Anterior cingulate cortex (tissue), 58 donors: Measurements from ENCODE around the gene FABP6.
"Not testable (repeated sequence)": the region's sequence is repeated elsewhere in the genome, so short reads cannot be mapped to it uniquely, and the experiment has no call there.

Experiments used
- DNase-seq, 58 donors: peaks; one replicate each; lab custom pipeline; 2025; lab: John Stamatoyannopoulos, UW

The FABP6 gene

DNA sequence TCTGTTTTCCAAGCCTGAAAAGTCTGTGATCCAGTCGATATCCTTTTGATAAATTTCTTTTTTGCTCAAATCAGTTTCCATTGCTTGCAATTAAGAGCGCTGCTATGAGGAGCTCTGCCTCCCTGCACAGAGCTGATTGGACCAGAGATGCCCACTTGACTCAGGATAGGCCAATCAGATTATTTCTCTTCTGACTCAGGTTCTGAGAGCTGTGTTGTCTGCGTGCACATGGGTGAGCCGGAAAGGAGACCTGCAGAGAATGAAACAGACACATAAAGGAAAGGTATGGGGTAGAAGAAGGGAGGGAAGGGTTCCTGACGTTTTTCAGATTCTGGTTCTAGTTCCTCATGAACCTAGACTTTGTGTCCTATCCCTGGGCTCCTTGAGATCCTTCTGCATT, 15.8 kb upstream of the FABP6 start:
- DNase-seq, result peak in 3 of 58 donors; percentile 1 to 10 (median 2)

DNA sequence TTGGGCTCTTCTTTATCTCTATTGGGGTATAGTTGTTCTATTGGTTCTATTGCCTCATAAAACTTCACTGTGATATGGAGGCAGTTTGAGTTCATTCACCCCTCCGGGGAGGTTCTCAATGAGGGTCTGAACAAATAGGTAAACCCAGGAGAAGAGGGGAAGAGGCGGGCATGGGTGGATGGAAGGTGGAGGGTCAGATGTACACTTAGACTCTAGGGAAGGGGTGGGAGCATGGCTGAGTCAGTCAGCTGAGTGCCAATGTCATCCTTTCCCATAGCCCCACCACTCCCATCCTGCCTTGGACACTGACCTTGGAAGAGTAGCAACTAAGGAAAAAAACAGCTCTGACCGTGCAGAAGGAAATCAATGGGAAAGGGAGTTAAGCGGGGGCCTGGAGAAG, 9.9 kb upstream of the FABP6 start:
- DNase-seq, result no peak

DNA sequence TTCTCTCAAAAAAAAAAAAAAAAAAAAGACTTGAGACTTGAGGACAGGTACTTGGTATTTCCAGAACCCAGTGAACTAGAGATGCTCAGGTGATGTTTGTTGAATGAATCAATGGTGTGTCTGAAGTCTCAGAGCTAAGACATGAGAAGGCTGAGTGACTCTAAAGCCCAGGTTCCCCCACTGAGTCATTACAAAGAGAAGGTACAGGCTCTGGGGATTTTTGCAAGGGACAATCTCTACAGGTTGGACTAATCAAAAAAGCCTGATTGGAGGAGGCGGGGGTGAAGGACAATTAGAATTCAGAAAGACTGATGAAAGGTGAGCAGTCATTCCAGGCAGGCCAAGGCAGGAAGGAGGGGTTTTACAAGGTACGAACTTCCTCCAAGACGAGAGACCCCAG, 8.2 kb upstream of the FABP6 start:
- no peak for DNase-seq

DNA sequence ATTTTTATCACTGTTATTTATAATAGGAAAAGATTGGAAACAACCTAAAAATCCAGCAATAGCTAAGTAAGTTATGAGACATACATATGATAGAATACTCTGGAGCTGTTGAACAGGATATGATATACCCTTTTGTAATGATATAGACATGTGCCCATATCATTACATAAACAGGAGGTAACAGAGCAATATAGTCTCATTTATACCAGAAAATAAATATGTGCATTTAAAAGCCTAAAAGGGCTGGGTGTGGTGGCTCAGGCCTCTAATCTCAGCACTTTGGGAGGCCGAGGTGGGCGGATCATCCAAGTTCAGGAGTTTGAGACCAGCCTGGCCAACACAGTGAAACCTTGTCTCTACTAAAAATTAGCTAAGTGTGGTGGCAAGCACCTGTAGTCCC, 2.3 kb upstream of the FABP6 start:
- DNase-seq, result no peak

DNA sequence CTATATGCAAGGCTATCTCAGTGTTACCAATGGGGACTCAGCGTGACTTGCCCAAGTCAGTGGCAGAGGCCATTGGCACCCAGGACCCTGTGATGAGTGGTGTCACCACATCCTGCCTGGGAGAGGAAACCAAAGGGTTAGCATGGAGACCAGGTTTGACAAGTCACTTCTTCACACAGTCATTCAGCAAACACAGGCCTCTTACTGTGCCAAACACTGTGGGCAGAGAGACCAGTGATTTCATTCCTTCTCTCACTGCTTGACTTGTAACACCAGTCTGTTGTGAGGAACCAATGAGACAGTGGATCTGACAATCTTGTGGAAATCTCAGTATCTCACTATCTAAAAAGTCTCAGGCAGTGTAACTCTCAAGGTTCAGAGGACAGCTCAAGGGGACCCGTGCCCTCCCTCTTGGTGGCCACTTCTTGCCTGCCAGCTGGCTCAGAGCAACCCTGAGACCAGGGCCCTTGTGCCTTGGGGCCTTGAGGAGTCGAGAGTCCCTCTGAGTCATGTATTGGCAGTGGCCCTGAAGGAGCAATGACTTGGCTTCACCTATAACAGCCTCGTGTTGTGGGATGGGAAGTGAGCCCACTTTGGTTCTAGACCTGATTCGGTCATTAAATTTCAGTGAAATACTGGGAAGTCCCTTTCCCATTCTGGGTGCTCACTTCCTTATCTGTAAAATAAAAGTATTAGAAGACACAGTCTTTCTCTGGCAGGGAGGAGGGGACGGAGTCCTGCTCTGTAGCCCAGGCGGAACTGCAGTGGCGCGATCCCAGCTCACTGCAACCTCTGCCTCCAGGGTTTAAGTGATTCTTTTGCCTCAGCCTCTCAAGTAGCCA, 1.6 kb downstream of the FABP6 start:
- DNase-seq, result peak in 3 of 58 donors; percentile 6 to 33 (median 11)

DNA sequence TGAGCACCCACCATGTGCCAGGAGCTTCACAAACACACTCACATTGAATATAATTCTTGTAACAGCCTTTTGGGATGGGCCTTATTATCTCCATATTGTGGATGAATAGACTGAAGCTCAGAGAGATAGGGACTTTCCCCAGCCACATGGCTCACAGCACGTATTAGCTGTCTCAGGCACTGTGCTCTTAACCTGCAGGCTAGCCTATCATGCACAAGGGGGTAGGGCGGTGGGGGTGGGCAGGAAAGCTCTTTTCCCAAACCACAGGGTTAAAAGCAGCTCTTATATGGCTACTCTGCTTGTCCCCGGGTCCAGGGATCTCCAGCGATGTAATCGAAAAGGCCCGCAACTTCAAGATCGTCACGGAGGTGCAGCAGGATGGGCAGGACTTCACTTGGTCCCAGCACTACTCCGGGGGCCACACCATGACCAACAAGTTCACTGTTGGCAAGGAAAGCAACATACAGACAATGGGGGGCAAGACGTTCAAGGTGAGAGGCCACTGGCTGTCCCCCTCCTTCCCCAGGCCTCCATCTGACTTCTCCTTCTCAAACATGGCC, 2.6 kb downstream of the FABP6 start:
- no peak for DNase-seq

DNA sequence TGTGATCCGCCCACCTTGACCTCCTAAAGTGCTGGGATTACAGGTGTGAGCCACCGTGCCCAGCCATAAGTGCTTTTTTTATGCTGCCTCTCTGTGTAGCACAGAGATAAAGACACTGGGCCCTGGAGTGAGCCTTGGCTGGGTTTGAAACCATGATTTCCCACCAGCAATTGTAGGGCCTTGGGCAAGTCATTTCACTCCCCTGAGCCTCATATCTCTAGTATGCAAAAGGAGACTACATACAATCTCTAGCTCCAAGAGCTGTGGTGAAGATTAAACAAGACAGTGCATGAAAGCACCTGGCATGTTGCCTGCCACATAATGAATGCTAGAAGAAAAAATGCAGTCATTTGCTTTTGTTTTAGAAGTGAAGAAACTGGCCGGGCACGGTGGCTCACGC, 3.9 kb downstream of the FABP6 start:
- no peak for DNase-seq

DNA sequence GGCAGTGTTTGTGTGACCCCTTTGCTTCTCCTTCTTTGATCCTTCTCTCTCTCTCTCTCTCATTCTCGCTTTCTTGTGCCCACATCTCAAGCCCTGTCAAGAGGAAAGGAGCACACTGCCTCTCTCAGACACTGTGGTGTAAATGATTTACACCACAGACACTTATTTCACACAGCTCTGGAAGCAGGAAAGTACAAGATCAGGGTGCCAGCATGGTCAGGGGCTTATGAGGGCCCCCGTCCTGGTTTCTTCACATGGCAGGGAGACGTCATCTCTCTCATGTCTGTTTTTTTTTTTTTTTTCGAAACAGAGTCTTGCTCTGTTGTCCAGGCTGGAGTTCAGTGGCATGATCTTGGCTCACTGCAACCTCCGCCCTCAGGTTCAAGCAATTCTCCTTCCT, 6.4 kb downstream of the FABP6 start:
- no peak for DNase-seq

DNA sequence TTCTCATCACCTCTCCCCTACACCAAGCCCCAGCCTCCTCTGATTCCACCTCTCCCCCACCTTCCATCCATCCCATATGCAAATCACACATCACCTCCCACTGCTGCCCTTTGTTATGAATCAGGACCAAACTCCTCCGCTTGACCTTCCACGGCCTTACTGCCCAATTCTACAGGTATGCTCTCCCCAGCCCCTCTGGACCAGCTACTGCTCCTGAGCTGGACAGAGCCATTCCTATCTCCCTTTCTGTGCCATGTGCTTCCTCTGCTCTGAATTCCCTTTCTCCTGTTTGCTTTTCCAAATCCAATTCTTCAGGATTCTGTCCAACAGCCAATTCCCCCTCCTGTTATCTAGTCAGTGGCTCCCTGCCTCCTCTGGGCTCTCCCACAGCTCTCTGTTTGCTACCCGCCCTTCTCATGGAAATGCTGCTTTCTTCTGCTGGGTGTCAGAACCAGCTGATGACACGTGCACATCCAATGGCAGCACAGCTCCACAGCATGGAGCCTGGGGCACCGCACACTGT, 8.3 kb downstream of the FABP6 start:
- no peak for DNase-seq

DNA sequence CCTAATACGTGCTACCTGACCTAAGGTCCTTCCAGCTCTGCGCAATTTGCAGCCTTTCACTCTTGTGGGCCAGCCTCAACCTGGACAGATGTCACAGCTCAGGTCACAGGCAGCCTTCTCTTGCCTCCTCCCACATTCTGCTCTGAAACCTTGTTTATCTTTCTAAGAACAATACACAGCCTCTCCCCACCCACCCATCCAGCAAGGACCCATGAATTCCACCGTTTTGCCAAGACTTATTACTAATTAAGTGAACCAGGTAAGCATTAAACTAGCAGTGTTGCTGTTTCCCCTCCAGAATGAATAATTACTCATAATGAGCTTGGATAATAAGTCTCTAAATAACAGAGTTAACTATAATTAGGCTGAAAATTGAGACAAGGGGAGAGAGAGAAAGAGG, 11.0 kb downstream of the FABP6 start:
- no peak for DNase-seq

DNA sequence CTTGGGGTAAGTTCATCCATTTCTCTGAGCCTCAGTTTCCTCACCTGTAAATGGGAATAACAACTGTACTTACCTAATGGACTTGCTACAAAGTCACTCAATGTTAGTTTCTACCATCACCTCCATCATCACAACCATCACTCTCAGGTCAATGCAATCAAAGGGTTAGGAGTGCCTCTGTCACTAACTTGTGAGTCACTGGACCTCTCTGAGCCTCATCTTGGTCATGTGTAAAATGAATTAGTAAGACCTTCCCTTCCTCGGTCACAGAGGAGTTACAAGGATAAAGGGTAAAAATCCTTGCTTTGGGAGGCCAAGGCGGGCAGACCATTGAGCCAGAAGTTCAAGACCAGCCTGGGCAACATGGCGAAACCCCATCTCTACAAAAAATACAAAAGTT, 12.8 kb downstream of the FABP6 start:
- DNase-seq, result no peak

DNA sequence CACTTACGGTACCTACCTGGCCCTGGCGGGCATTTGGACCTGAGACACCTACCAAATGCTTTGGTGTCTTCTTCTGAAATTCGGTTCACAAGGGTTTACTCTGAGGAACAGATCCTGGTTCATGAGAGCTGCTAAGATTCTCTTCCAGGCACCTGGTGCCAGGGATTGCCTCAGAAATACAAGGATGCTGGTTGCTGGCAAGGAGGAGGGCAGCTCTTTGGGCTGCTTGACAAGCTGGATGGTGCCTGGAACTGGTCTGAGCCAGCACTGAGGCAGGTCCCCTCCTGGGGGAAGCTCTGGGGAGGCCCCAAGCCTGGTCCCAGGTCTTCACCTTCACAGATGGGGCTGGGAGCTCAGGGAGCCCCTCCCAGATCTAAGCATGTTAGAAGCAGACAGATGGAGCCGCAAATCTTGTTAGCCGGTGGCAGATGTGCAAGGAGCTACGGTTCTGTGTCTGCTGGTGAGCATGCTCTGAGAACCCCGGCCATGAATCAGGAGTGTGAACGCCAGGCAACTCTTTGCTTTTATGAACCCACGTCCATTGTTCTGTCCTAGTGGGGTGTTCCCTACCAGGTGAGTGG, 16.3 kb downstream of the FABP6 start:
- DNase-seq, result peak in 4 of 58 donors; percentile 13 to 49 (median 31)

DNA sequence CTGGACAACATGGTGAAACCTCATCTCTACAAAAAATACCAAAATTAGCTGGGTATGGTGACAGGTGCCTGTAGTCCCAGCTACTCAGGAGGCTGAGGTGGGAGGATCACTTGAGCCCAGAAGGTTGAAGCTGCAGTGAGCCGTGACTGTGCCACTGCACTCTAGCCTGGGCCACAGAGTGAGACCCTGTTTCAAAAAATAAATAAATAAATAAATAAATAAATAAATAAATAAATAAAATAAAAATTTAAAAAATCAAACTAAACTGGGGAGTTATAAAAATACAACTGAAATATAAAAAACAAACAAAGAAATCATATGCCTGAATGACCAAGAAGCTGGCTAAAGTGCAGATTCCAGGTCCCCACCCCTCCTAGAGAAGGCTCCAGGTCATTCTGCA, 20.3 kb downstream of the FABP6 start:
- DNase-seq, result not testable (repeated sequence)

DNA sequence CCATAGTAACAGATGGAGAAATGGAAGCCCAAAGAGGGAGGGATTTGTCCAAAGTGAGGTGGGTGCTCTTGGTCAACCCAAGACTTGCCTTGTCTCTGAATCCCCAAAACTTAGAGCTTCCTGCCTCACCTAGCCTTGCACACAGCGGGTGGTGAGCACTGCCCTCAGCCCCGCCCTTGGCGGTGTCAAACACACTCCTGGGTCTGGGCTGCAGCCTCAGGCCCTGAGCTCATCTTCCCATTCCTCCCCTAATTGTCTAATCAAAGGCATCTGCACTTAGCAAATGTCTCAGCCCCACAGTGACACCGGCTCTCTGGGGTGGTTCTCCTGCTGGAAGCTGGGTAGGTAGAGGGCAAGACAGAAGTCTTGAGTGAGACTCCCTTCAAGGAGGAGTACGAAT, 20.9 kb downstream of the FABP6 start:
- no peak for DNase-seq

DNA sequence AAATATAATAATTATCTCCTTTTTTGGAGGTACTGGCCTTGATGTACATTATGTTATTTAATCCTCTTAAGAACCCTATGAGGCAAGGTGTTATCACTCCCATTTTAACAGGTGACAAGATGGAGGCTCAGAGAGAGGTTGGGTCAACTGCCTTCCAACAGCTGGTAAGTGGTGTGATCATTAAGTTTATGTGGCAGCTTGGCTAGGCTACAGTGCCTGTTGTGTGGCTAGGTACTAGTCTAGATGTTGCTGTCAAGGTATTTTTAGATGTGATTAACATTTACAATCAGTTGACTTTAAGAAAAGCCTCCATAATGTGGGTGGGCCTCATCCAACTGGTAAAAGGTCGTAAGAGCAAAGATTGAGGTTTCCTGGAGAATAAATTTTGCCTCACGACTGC, 21.5 kb downstream of the FABP6 start:
- DNase-seq, result no peak

DNA sequence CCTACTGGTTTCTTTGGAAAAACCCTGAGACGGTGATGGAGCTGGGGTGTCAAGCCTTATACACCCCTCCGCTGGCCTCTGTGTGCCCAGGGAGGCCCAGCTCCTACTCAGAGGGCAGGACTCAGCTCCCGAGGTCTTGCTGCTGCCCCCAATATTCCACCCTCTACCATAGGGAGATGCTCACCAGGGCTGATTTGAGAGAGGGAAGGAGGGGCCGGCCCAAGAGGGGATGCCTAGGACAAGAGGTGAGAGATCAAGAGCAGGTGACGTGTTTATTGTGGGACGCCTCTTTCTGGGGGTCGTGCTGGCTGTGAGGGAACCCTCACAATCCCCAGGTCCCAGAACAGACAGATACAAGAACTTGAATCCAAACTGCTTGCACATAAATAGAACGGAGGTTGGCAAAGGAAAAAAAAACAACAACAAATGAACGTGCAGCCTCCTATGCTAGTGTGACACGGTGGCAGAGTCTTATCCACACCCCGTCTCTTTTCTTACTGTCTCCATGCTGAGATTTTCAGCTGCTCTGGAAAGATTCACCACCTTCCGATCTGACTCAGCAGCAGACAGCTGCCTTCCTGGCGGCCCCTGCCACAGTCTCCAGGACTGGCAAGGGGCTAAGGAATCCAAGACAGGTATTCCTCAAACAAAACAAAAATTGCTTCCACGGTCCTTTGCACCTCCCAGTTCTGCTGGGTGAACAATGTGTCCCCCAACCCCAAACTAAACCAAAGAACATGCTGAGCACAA, 22.3 kb downstream of the FABP6 start:
- no peak for DNase-seq

DNA sequence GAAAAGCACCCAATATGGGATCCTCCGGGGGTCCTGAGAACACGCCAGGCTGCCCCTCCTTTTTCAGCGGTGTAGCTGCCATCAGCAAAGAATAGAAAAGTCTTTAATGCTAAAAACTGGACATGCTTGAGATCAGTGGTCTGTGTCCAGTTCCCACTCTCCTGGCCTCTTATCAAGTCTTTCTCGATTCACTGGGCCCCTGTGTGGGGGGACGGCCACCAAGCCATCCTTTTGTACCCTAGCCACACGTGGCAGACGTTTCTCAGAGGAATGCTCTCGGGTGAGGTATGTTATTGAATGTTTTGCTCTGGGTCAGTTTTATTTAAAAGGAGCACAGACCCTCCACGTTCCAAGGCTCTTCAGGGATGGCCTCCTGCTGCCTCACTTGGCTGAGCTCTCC, 23.6 kb downstream of the FABP6 start:
- DNase-seq, result no peak

DNA sequence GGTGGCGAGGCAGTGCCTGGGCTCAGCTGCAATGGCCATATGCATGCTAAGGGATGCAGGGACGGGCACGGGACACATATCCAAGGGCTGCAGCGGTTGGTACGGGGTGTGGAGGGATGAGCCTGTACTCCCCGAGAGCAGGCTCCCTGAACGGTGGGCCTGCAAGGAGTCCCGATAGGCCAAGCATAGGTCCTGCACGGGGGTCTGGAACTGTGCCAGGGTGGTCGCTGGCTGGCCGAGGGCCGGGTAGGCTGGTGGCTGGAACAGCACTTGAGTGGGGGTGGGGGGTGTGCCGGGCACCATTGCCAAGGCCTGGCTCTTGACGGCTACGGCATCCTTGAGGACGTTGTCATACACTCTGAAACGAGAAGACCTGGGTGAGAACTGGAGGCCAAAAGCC, 24.1 kb downstream of the FABP6 start:
- no peak for DNase-seq

DNA sequence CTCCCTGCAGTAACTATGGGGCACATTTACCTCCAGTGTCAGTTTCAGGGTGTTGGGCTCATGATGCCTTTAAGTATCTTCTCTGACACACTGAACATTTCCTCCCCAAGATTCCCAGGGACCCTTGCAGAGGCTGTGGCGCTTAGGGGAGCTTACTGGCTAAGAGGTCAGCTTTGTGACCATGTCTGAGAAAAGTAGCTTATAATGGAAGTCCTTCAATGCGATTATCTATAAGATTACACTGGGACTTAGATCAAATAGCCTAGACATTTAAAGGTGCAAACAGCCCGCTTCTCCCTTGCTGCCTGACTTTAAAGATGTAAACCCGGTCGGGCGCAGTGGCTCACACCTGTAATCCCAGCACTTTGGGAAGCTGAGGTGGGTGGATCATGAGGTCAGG, 25.4 kb downstream of the FABP6 start:
- DNase-seq, result no peak

DNA sequence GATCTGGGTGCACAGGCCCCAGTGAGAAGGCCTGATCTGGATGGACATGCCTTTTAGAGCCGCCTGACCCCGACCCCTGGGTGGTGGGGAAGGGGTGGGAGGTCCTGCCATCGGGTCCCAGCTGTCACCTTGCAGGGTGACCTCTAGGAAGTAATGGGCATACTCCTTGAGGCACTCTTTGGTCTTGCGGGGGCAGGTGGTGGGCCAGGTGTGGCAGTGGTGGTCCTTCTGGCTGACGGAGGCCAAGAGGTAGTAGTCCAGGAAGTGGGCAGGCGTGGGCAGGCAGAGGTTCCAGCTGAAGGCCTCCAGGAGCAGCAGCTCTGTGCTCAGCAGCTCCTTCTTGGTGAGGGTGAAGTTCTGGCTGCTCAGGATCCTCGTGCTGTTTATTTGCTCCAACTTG, 30.0 kb downstream of the FABP6 start:
- no peak for DNase-seq
